IMR-90 (cell line): ENCODE results near the gene ARFIP1. TPM values are rescaled to one million over a fixed set of nuclear protein-coding genes. Genes with fewer than 3 reads are reported as not detected.

Experiments
- ATAC-seq: fragments of 200-7000 bp; cut with Tn5 transposase; 2 replicates; pipeline ENCODE4 v1.9.1; 2020; ENCODE audit warnings: low read depth, mild to moderate bottlenecking, moderate library complexity
- BruUV-seq: library from RNA; stranded (reverse); fragments of 400-500 nt; replicated peaks from 2 replicates; lab custom pipeline; 2021; lab: Mats Ljungman, UMichigan
- CTCF ChIA-PET: fragments of 300-600 bp; formaldehyde crosslinking; extraction: SDS; loops from one replicate; lab custom pipeline; 2021; ENCODE audit warnings: antibody characterized with exemption; lab: Yijun Ruan, JAX
- POLR2A ChIA-PET: fragments of 300-600 bp; sonication (Branson Sonifier 250); formaldehyde crosslinking; loops from one replicate; lab custom pipeline; 2022; ENCODE audit warnings: antibody characterized with exemption; ENCODE audit not compliant: unreplicated experiment; lab: Charles Lee
- DNase-seq: peaks from one replicate; pipeline ENCODE4 v3.0.0; 2013
- H2AFZ ChIP-seq: replicated peaks from 2 replicates; pipeline ENCODE3; 2013; ENCODE audit warnings: low read length, mild to moderate bottlenecking; ENCODE audit not compliant: poor library complexity
- H2AK5ac ChIP-seq: 2 replicates; pipeline ENCODE4 v1.6.1; 2013; ENCODE audit warnings: low read depth, low read length, inconsistent platforms
- H2AK9ac ChIP-seq: replicated peaks from 2 replicates; pipeline ENCODE3; 2013; ENCODE audit warnings: mild to moderate bottlenecking, low read depth, low read length, moderate library complexity; ENCODE audit not compliant: poor library complexity
- H2BK120ac ChIP-seq: 2 replicates; pipeline ENCODE4 v1.6.1; 2013; ENCODE audit warnings: low read depth, low read length, inconsistent platforms
- H2BK15ac ChIP-seq: 3 replicates; pipeline ENCODE4 v1.6.1; 2013; ENCODE audit warnings: low read depth, low read length, inconsistent platforms
- H2BK20ac ChIP-seq: 2 replicates; pipeline ENCODE4 v1.6.1; 2013; ENCODE audit warnings: low read depth, mild to moderate bottlenecking, inconsistent platforms, low read length, moderate library complexity
- H2BK5ac ChIP-seq: 2 replicates; pipeline ENCODE4 v1.6.1; 2013; ENCODE audit warnings: mild to moderate bottlenecking, low read depth, low read length, inconsistent platforms; ENCODE audit not compliant: poor library complexity, severe bottlenecking
- H3K14ac ChIP-seq: replicated peaks from 2 replicates; pipeline ENCODE4 v1.6.1; 2013; ENCODE audit warnings: low read depth, low read length, inconsistent platforms
- H3K18ac ChIP-seq: 2 replicates; pipeline ENCODE4 v1.6.1; 2013; ENCODE audit warnings: low read depth, low read length, control low read depth
- H3K23ac ChIP-seq: 2 replicates; pipeline ENCODE4 v1.6.1; 2013; ENCODE audit warnings: low read depth, low read length, inconsistent platforms
- H3K27ac ChIP-seq: 2 replicates; pipeline ENCODE4 v1.5.1; 2013; ENCODE audit warnings: mild to moderate bottlenecking, control low read depth, low read length; ENCODE audit not compliant: insufficient read depth
- H3K27me3 ChIP-seq: 2 replicates; pipeline ENCODE4 v1.6.1; 2013; ENCODE audit warnings: low read length; ENCODE audit not compliant: control insufficient read depth, insufficient read depth
- H3K36me3 ChIP-seq: 2 replicates; pipeline ENCODE4 v1.6.1; 2013; ENCODE audit warnings: low read length, mixed read lengths; ENCODE audit not compliant: control insufficient read depth, insufficient read depth
- H3K4ac ChIP-seq: 2 replicates; pipeline ENCODE4 v1.6.1; 2013; ENCODE audit warnings: low read depth, low read length, inconsistent platforms
- H3K4me1 ChIP-seq: 2 replicates; pipeline ENCODE4 v1.6.1; 2013; ENCODE audit warnings: low read length, mixed read lengths; ENCODE audit not compliant: control insufficient read depth, insufficient read depth
- H3K4me2 ChIP-seq: 2 replicates; pipeline ENCODE4 v1.6.1; 2013; ENCODE audit warnings: low read depth, mild to moderate bottlenecking, control low read depth, low read length, moderate library complexity
- H3K4me3 ChIP-seq: 2 replicates; pipeline ENCODE4 v1.5.1; 2013; ENCODE audit warnings: low read depth, mild to moderate bottlenecking, control low read depth, low read length, moderate library complexity; ENCODE audit not compliant: insufficient read depth
- H3K56ac ChIP-seq: 2 replicates; pipeline ENCODE4 v1.6.1; 2013; ENCODE audit warnings: low read length, inconsistent platforms; ENCODE audit not compliant: insufficient read depth; ENCODE audit errors: extremely low read depth
- H3K79me1 ChIP-seq, 2 experiments: 2 replicates each; pipeline ENCODE4 v1.6.1; 2013; ENCODE audit warnings: low read length in 2 of 2, inconsistent platforms in 1 of 2, low read depth in 1 of 2
- H3K9ac ChIP-seq: 2 replicates; pipeline ENCODE4 v1.6.1; 2013; ENCODE audit warnings: low read depth, low read length, control low read depth
- H3K9me1 ChIP-seq: 2 replicates; pipeline ENCODE4 v1.6.1; 2013; ENCODE audit warnings: low read length, inconsistent platforms; ENCODE audit not compliant: insufficient read depth
- H3K9me3 ChIP-seq: 2 replicates; pipeline ENCODE4 v1.6.1; 2013; ENCODE audit warnings: low read length; ENCODE audit not compliant: control insufficient read depth, insufficient read depth
- H4K20me1 ChIP-seq: 2 replicates; pipeline ENCODE4 v1.6.1; 2013; ENCODE audit warnings: low read length, inconsistent platforms; ENCODE audit not compliant: insufficient read depth
- H4K5ac ChIP-seq: 2 replicates; pipeline ENCODE4 v1.6.1; 2013; ENCODE audit warnings: mild to moderate bottlenecking, low read depth, low read length, control low read depth
- H4K8ac ChIP-seq, 2 experiments: 2 replicates each; pipeline ENCODE4 v1.6.1; 2013; ENCODE audit warnings: low read depth in 2 of 2, low read length in 2 of 2, control low read depth in 1 of 2, inconsistent platforms in 1 of 2
- H4K91ac ChIP-seq: 2 replicates; pipeline ENCODE4 v1.6.1; 2013; ENCODE audit warnings: low read depth, low read length, inconsistent platforms; ENCODE audit not compliant: insufficient read depth
- CEBPB ChIP-seq: IDR thresholded peaks from 2 replicates; pipeline ENCODE4 v1.6.1; 2012; ENCODE audit warnings: low read depth, low read length, improper control_type of control experiment
- CHD1 ChIP-seq: IDR thresholded peaks from 2 replicates; pipeline ENCODE4 v1.6.1; 2012; ENCODE audit warnings: low read depth, low read length, improper control_type of control experiment
- FOS ChIP-seq: fragments of 150-350 bp; IDR thresholded peaks from 2 replicates; pipeline ENCODE4 v1.6.1; 2016; ENCODE audit warnings: low read depth, low read length
- MAFK ChIP-seq: IDR thresholded peaks from 2 replicates; pipeline ENCODE4 v1.6.1; 2012; ENCODE audit warnings: low read depth, low read length, improper control_type of control experiment
- MAZ ChIP-seq: IDR thresholded peaks from 2 replicates; pipeline ENCODE4 v1.6.1; 2012; ENCODE audit warnings: low read depth, mild to moderate bottlenecking, low read length, improper control_type of control experiment, moderate library complexity, borderline replicate concordance
- MXI1 ChIP-seq: IDR thresholded peaks from 2 replicates; pipeline ENCODE4 v1.6.1; 2012; ENCODE audit warnings: low read depth, mild to moderate bottlenecking, low read length, moderate library complexity, borderline replicate concordance
- NFE2L2 ChIP-seq: fragments of 150-350 bp; IDR thresholded peaks from 2 replicates; pipeline ENCODE4 v1.6.1; 2016; ENCODE audit warnings: low read depth, mild to moderate bottlenecking, low read length
- POLR2A ChIP-seq: IDR thresholded peaks from 2 replicates; pipeline ENCODE4 v1.6.1; 2012; ENCODE audit warnings: mild to moderate bottlenecking, low read depth, low read length
- SMC3 ChIP-seq: fragments of 150-350 bp; IDR thresholded peaks from 2 replicates; pipeline ENCODE4 v1.6.1; 2016; ENCODE audit warnings: low read depth, mild to moderate bottlenecking, antibody characterized with exemption, low read length, moderate library complexity
- WGBS, 2 experiments: methylation state at CpG; one replicate each; pipeline versions ENCODE4 v1.1.5 to v1.1.7; 2013; ENCODE audit warnings: missing lambda C conversion rate in 2 of 2; ENCODE audit not compliant: insufficient read length in 1 of 2; ENCODE audit errors: extremely low coverage in 2 of 2; 5-methylcytosine and 5-hydroxymethylcytosine counted together
- dilution Hi-C: fragments of 300-500 bp; cut with HindIII; formaldehyde crosslinking; loops from one replicate; pipeline ENCODE4 v1.14.3; 2018; ENCODE audit warnings: low sequenced_read_pairs; ENCODE audit not compliant: unreplicated experiment
- in situ Hi-C: fragments of 300-500 bp; cut with MboI; formaldehyde crosslinking; loops from 3 replicates; pipeline ENCODE4 v1.14.3; 2019; ENCODE audit warnings: low sequenced_read_pairs, inconsistent platforms, mixed read lengths
- intact Hi-C: fragments of 100-400 bp; cut with micrococcal nuclease; formaldehyde crosslinking; loops from 2 replicates; pipeline ENCODE4 v1.10.0; 2022
- polyA plus RNA-seq, 3 experiments: library from polyadenylated mRNA; depleted of rRNA; stranded (reverse); fragments of >200 nt; gene quantifications; 2 replicates each; pipeline ENCODE4 v1.2.3, GENCODE V29; 2012; ENCODE audit warnings: low replicate concordance in 1 of 3
- total RNA-seq: library from RNA; depleted of rRNA; stranded (reverse); fragments of >200 nt; gene quantifications from 2 replicates; pipeline ENCODE4 v1.2.3, GENCODE V29; 2012
- TF ChIP-seq, protein P1 (sequence below): conservative IDR thresholded peaks from 2 replicates; pipeline ENCODE4 v1.5.1; 2012; ENCODE audit warnings: mild to moderate bottlenecking, low read depth, low read length, improper control_type of control experiment
- TF ChIP-seq, protein P2 (sequence below): fragments of 150-350 bp; IDR thresholded peaks from 2 replicates; pipeline ENCODE4 v1.6.1; 2016; ENCODE audit warnings: low read depth, mild to moderate bottlenecking, low read length, moderate library complexity, borderline replicate concordance

The ARFIP1 gene
- total and polyA plus RNA-seq, 2 of the 4 experiments (the other 2 are of a cell fraction) = 12.7 to 30.5 TPM

DNA sequence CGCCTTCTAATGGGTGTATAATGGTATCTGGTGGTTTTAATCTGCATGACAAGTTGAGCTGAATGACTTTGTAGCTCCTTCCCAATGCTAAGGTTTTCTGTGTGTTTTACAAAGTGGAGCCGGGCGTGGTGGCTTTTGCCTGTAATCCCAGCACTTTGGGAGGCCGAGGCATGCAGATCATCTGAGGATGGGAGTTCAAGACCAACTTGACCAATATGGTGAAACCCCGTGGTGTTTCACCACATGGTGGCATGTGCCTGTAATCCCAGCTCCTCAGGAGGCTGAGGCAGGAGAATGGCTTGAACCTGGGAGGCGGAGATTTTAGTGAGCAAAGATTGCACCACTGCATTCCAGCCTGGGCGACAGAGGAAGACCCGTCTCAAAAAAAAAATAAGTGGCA lies 28.9 kb downstream of the ARFIP1 start:
- no peak overlapping the region for H4K8ac ChIP-seq
- H2BK15ac ChIP-seq = no peak overlapping the region
- no peak overlapping the region for H3K4ac ChIP-seq
- no peak overlapping the region for H2BK5ac ChIP-seq
- no peak overlapping the region for H4K5ac ChIP-seq
- no peak overlapping the region for H3K27ac ChIP-seq
- no peak overlapping the region for H2AK9ac ChIP-seq
- intact Hi-C loops = no loop called here
- no peak overlapping the region for H4K91ac ChIP-seq
- H2AK5ac ChIP-seq = no peak overlapping the region
- no peak overlapping the region for H3K4me2 ChIP-seq
- TF ChIP-seq MXI1 (no peak), NFE2L2 (no peak), CHD1 (no peak), MAZ (no peak), POLR2A (no peak), SMC3 (no peak), FOS (no peak), MAFK (no peak), CEBPB (no peak)
- TF ChIP-seq, protein P1, sequence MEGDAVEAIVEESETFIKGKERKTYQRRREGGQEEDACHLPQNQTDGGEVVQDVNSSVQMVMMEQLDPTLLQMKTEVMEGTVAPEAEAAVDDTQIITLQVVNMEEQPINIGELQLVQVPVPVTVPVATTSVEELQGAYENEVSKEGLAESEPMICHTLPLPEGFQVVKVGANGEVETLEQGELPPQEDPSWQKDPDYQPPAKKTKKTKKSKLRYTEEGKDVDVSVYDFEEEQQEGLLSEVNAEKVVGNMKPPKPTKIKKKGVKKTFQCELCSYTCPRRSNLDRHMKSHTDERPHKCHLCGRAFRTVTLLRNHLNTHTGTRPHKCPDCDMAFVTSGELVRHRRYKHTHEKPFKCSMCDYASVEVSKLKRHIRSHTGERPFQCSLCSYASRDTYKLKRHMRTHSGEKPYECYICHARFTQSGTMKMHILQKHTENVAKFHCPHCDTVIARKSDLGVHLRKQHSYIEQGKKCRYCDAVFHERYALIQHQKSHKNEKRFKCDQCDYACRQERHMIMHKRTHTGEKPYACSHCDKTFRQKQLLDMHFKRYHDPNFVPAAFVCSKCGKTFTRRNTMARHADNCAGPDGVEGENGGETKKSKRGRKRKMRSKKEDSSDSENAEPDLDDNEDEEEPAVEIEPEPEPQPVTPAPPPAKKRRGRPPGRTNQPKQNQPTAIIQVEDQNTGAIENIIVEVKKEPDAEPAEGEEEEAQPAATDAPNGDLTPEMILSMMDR = no peak
- TF ChIP-seq, protein P2, sequence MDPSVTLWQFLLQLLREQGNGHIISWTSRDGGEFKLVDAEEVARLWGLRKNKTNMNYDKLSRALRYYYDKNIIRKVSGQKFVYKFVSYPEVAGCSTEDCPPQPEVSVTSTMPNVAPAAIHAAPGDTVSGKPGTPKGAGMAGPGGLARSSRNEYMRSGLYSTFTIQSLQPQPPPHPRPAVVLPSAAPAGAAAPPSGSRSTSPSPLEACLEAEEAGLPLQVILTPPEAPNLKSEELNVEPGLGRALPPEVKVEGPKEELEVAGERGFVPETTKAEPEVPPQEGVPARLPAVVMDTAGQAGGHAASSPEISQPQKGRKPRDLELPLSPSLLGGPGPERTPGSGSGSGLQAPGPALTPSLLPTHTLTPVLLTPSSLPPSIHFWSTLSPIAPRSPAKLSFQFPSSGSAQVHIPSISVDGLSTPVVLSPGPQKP = no peak
- no peak overlapping the region for H2BK120ac ChIP-seq
- DNase-seq (no peak), ATAC-seq (no peak)
- H3K9me3 ChIP-seq = no peaks in the 10 kb centered on the region
- peaks cover 33 to 52% of the 10 kb centered on the region in 2 experiments for H3K79me1 ChIP-seq
- H3K23ac ChIP-seq = no peak overlapping the region
- H3K56ac ChIP-seq = no peak overlapping the region
- H3K4me3 ChIP-seq = no peak overlapping the region
- no peak overlapping the region for H2BK20ac ChIP-seq
- in situ Hi-C loops = no loop called here
- ChIA-PET CTCF (no interaction called here), POLR2A (no interaction called here)
- dilution Hi-C loops = no loop called here
- H3K36me3 ChIP-seq = no peaks in the 10 kb centered on the region
- no peak overlapping the region for H3K14ac ChIP-seq
- BruUV-seq = no TSS peak
- no peaks in the 10 kb centered on the region; the same call in 1 of the 2 replicates for H3K9me1 ChIP-seq
- H3K27me3 ChIP-seq = no peaks in the 10 kb centered on the region
- peaks cover 2% of the 10 kb centered on the region; the same call in 1 of the 2 replicates for H3K4me1 ChIP-seq
- no peak overlapping the region for H2AFZ ChIP-seq
- peaks cover 6% of the 10 kb centered on the region; the same call in 1 of the 2 replicates for H4K20me1 ChIP-seq
- 90% methylated on average over 2 of the region's 8 CpGs; no CpG with 5 or more reads in 1 of the 2 experiments for WGBS, 2 experiments
- no peak overlapping the region for H3K18ac ChIP-seq
- no peak overlapping the region for H3K9ac ChIP-seq
